PFSK-1 (cell line): Measurements from ENCODE around the gene RNU5D-1.

Experiments
- FOXP2 ChIP-seq: optimal IDR thresholded peaks from 2 replicates; pipeline ENCODE3; 2011; ENCODE audit warnings: borderline replicate concordance, control low read depth, inconsistent platforms; ENCODE audit not compliant: insufficient read depth; ENCODE audit errors: extremely low read length, extremely low read depth
- POLR2AphosphoS5 ChIP-seq: IDR thresholded peaks from 2 replicates; pipeline ENCODE4 v1.6.1; 2012; ENCODE audit warnings: low read depth, mild to moderate bottlenecking, control low read depth, low read length, moderate library complexity
- REST ChIP-seq, 2 experiments: IDR thresholded peaks; 2 replicates each; pipeline versions ENCODE4 v1.6.1 to v1.8.0; 2011 to 2012; ENCODE audit warnings: low read depth in 2 of 2, low read length in 2 of 2, control low read depth in 1 of 2, inconsistent platforms in 1 of 2, mild to moderate bottlenecking in 1 of 2, moderate library complexity in 1 of 2; ENCODE audit not compliant: insufficient read depth in 1 of 2
- SIN3A ChIP-seq: IDR thresholded peaks from 2 replicates; pipeline ENCODE4 v1.6.1; 2012; ENCODE audit warnings: mild to moderate bottlenecking, low read length, moderate library complexity, borderline replicate concordance; ENCODE audit not compliant: insufficient read depth
- TAF1 ChIP-seq: IDR thresholded peaks from 2 replicates; pipeline ENCODE4 v1.6.1; 2012; ENCODE audit warnings: low read length, control low read depth, borderline replicate concordance; ENCODE audit not compliant: insufficient read depth

The RNU5D-1 gene

GRCh38 chr1:44759077-44759476 lies 28.1 kb upstream of the RNU5D-1 start:
- no peak for TF ChIP-seq FOXP2
- TF ChIP-seq POLR2AphosphoS5 = no peak
- no peak for TF ChIP-seq SIN3A
- TF ChIP-seq TAF1 = no peak
- TF ChIP-seq REST (IDR thresholded peaks at IDR 0.05; ENCODE audit: insufficient read depth in 1 of 2, low read depth in 2 of 2, low read length in 2 of 2) = no peak

GRCh38 chr1:44757420-44757819 lies 26.4 kb upstream of the RNU5D-1 start:
- TF ChIP-seq POLR2AphosphoS5 (no peak), TAF1 (no peak), SIN3A (no peak), REST (IDR thresholded peaks at IDR 0.05; ENCODE audit: insufficient read depth in 1 of 2, low read depth in 2 of 2, low read length in 2 of 2) (no peak), FOXP2 (no peak)

- TF ChIP-seq FOXP2 = no peak
- TF ChIP-seq TAF1 = no peak
- TF ChIP-seq POLR2AphosphoS5 = no peak
- TF ChIP-seq SIN3A = no peak
- TF ChIP-seq REST (IDR thresholded peaks at IDR 0.05; ENCODE audit: insufficient read depth in 1 of 2, low read depth in 2 of 2, low read length in 2 of 2) = no peak
Measured at GRCh38 chr1:44747878-44748277, 16.9 kb upstream of the RNU5D-1 start.

- TF ChIP-seq SIN3A (no peak), POLR2AphosphoS5 (no peak), TAF1 (no peak), REST (IDR thresholded peaks at IDR 0.05; ENCODE audit: insufficient read depth in 1 of 2, low read depth in 2 of 2, low read length in 2 of 2) (no peak)
Measured at GRCh38 chr1:44743211-44743610, 12.2 kb upstream of the RNU5D-1 start.

- TF ChIP-seq TAF1 = no peak
- no peak for TF ChIP-seq FOXP2
- no peak for TF ChIP-seq POLR2AphosphoS5
- no peak for TF ChIP-seq REST (IDR thresholded peaks at IDR 0.05; ENCODE audit: insufficient read depth in 1 of 2, low read depth in 2 of 2, low read length in 2 of 2)
- no peak for TF ChIP-seq SIN3A
Measured at GRCh38 chr1:44740179-44740617, 9.2 kb upstream of the RNU5D-1 start.
